Esophagus muscularis mucosa (tissue), 3 donors: Measurements from ENCODE around the gene RPUSD1.

Source experiments
- CTCF ChIP-seq, 3 experiments: fragments of 200-600 bp in 2 of 3; fragments of 450-650 bp in 1 of 3; sonication (generic) in 2 of 3; IDR thresholded peaks; one replicate each; pipeline ENCODE4 v1.5.1; 2017 to 2019; ENCODE audit warnings: antibody characterized with exemption in 3 of 3, mild to moderate bottlenecking in 2 of 3, moderate library complexity in 1 of 3
- POLR2A ChIP-seq: fragments of 450-650 bp; IDR thresholded peaks from one replicate; pipeline ENCODE4 v1.6.1; 2017; ENCODE audit warnings: antibody characterized with exemption, moderate library complexity, mild to moderate bottlenecking, low read depth

- TF ChIP-seq CTCF (IDR thresholded peaks at IDR 0.05) (no peak), POLR2A (no peak)
Observed at GRCh38 chr16:766820-767640, 21.2 kb downstream of the RPUSD1 start.
